GM18526 (cell line): ENCODE measurements around the gene OCA2.

Experiments
- POLR2A ChIP-seq: IDR thresholded peaks from 3 replicates; pipeline ENCODE4 v1.6.1; 2011; ENCODE audit not compliant: insufficient read length; ENCODE audit errors: extremely low read depth

The OCA2 gene

DNA sequence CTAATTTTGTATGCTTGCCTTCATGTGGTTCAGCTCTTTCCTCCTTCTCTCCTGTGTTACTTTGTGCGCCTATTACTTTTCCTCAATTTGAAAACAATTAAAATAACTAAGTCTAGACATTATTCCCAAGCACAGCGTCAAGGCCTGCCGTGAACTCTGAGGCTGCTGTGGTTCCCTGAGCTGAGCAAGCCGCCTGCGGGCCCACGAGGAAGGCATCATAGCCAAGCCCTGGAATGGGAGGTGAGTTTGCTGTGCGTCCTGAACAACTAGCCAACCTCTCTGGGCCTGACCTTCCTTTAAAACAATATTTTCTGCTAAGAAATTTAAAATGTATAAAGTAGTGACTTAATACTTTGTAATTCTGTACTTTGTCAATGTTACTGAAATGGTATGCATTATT lies 327.2 kb downstream of the OCA2 start:
- TF ChIP-seq POLR2A: no peak

DNA sequence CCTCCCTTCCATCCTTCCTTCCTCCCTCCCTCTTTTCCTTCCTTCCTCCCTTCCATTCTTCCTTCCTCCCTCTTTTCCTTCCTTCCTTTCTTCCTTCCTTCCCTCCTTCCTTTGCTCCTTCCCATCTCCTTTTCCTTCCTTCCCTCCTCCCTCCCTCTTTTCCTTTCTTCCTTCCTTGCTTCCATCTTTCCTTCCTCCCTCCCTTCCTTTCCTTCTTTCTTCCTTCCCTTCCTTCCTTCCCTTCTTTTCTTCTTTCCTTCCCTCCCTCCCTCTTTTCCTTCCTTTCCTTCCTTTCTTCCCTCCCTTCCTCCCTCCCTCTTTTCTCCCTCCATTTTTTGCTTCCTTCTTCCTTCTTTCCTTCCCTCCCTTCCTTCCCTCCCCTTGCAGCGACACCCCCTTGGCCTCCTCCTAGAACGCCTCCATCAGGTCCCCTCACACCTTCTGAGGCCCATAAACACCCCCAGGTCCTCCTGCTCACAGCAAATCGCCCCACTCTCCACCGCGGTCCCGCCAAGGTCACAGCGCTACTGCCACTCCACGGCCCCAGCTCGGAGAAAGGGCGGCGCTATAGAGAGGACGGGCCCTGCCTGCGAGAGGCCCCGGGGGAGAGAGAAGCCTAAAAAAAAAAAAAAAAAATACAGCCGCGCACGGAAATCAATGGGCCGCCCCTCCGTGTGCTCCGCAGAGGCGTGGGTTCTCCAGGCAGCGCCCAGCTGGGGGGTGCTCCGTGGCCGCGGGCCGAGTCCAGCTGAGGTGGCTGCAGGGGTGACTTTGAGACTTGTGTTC lies 328.2 kb downstream of the OCA2 start:
- no peak for TF ChIP-seq POLR2A

DNA sequence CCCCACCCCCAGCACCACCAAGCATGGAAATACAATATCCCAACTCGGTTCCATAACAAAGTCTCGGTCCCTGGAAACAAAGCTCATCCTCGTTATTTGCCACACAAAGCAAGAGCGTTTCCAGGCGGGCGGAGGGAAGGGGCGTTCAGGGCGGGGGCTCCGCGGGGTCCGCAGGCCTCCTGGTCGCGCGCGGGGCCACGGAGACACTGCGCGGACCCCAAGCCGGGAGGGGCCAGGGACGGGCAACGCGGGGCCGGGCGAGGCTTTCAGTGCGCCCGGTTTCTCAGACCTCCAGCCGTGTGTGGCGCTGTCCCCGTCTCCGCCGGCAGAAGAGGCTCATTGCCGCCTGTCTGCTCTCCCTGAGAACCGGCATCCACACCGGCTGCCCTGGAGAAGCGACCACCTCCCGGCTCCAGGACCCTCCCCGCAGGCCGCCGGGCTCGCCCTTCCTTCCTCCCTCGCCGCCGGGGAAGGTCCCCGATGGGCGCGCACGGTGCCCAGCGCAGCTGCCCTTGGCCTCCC lies 329.0 kb downstream of the OCA2 start:
- no peak for TF ChIP-seq POLR2A

DNA sequence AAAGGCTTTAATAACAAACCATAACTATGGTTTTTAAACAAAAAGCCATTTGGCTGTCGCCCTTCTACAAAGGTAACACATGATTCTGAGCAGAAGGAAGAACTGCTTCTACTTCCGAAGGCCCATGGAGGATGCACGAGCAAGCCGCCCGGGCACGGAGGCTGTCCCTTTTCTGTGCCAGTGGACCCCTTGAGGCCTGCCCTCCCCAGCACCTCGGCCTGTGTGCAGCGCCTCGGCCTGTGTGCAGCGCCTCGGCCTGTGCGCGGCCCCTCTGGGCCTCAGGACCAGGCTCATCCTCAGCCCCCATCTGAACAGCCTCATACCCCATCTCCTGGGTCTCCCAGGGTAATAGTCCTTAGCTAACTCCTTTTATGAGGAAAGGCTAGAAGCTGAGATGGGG lies 329.5 kb downstream of the OCA2 start:
- no peak for TF ChIP-seq POLR2A

DNA sequence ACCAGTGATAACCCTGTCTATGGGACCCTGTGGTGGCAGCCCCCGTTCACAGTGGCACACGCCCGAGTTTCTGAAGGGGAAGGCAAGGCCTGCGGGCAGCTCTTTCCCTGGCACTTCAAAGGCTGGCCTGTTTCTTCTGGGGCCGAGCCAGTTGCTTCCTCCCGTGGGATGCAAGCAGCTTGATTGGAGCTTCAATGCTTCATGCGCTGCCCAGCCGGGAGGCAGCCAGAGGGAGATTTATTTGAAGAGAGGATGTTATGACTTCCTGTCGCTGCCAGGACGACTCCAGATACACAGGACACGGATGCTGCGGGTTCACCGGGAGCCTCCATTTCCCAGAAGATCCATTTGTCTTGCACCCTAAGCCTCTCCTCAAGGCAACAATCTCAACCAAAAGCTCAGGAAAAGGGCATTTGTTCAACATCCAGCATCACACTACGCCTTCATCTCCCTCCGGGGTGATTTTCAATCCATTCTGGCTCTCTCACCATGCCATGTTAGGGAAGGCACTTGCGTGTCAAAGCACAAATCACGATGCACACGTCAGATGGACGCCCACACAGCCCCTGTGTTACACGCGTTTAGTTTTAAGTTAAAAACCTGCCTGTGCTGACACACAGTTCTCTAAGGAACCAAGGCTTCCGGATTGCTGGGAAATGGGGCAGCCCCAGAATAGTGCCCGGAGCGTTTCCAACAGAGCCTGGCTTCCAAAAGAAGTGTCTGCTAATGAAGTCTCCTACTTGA lies 330.2 kb downstream of the OCA2 start:
- no peak for TF ChIP-seq POLR2A

DNA sequence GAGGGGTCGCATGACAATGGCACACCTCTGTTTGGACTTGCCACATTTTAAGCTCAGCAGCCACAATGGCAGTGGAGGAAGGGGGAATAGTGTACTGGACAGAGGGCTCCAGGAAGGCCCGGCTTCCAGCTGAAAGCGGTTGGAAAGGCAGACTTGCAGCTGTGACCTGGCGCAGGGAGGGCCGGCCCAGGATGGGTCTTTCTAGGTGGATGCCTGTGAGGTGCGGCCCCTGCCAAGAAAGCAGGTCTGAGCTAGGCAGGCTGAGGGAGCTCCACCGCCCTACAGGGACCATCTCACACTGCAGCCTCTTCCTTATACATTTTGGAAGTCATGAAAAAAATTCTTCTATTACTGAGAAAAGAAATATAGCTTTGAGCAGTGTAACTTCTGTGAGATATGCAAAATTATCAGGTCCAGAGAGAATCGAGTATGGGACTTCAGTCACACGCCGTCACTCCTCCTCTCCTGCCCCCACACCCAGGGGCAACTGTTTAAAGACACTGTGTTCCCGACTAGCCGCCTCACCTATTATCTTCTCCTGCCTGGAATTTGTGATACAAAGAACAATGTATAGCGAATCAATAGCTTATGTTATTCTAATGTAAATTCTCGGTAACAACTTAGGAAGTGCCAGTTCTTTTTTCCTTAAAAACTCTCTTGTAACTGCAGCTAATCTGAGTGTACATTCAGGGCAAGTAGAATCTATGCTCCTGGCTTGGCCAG lies 331.0 kb downstream of the OCA2 start:
- TF ChIP-seq POLR2A: no peak

DNA sequence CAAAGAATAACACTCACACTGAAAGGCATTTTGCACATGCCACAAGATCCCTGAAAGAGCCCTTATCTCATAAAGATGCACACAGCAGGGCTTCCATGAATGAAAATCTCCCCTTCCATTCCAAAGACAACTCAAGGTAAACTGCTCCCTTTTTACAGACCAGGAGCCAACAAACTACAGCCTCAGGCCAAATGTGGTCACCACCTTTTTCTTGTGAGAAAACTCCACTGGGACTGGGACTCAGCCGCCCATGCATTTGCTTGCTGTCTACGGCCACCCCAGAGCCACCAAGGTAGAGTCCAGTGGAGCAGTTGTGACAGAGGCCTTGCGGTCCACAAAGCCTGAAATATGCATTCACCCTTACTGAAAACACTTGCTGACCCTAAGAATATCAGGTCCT lies 334.8 kb downstream of the OCA2 start:
- no peak for TF ChIP-seq POLR2A

DNA sequence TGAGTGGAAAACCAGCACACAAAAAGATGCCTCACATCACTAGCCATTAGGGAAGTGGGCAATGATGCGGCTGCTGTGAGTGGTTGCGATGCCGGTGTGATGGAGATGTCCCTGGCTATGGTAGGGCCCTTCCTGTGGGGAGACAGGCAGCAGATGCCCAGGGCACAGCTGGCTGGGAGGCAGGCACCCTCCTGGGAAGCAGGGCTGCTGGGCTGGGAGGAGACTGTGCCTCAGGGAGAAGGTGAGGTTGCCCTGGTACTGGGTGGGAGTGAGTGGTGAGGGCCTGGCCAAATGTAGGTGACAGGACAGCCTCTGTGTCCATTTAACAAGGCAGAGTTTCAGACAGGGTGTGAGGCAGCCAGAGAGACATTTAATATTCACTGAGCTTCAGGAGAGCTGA lies 335.6 kb downstream of the OCA2 start:
- no peak for TF ChIP-seq POLR2A

DNA sequence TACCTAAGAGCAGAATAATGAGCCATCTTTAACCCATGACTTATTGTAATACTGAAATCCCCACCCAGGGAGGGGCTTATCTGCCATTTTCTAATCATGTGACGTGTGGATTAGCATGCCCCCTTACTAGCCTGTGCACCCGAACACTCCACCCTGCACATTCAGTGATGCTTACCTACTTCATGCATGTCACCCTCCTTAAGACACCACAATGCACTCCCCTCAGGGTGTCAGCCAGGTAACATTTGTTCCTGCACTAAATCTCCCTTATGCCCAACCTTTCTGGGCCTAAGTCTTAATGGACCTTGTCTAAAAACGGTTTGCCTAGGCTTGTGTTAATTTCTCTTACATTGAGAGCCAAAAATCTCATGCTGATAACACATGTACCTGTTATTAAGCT lies 336.6 kb downstream of the OCA2 start:
- TF ChIP-seq POLR2A: no peak

DNA sequence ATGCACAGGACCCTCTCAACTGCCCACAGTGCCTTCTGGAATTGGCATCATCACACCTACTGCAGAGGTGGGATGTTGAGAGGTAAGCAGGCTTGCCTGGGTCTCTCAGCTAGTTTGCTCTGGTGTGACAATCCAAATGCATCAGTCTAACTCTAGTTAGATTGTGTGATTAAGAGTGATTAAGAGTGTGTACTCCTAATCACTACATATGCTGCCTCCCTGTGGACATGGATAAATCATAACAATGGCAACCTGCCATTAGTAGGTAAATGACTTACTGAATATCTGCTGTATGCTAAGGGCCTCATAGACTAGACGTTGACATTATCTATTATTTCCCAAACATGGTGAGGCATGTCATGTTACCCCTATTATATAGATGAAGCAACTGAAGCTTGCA lies 342.1 kb downstream of the OCA2 start:
- TF ChIP-seq POLR2A: no peak

DNA sequence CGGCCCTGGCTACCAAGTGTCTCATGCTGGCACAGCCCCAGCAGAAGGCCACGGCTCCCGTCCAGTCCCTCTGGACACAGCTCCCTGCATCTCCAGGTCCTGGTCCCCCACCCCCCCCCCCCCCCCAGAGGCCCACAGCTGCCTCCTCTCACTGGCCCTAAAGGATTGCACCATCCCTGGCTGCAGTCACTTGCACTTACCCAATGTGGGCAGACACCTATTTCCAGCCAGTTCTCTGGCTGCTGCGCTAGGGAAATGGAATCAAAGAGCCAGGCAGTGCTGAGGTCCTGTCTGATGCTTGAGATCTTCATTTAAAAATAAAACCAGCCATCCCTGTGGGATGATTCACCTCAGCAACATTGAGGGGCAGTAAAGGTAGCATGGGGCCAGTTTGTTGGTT lies 346.4 kb downstream of the OCA2 start:
- TF ChIP-seq POLR2A: no peak

DNA sequence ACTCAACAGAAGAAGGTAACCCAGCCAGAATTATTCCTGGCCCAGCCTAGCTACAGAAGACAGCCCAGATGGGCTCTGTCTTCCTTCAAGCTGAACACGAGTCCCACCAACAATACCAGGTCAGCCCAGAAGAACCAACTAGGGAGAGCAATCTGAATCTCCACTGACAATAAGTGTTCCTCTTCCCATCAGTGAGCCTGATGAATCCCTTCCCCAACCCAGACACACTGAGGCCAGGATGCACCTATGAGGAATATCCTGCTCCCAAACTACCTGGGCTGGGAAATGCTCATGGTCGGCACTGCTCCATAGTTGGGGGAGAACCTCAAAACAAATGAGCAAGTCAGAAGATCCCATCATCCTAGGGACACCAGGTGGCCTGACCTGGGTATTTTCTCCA lies 351.1 kb downstream of the OCA2 start:
- TF ChIP-seq POLR2A: no peak

DNA sequence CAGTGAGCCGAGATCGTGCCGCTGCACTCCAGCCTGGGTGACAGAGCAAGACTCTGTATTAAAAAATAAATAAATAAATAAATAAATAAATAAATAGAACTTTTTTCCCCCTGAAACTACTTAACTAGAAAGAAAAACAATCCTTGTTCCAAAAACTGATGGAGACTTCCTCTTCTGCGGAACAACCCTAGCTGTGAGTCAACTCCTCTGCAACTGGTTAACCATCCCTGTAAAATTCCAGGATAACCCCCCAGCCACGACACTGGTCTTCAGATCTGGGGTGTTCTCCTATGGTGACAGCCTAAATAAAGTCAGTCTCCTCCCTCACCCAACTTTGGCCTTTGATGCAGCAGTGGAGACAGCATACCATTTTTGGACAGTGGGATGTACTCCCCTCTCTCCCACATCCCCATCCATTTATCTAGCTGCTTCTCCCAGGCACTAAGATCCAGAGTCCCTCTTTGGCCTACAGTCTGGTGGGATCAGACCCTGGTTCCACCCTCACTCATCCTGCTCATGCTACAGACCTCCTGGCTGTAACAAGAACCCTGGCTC lies 352.6 kb downstream of the OCA2 start:
- TF ChIP-seq POLR2A: no peak

DNA sequence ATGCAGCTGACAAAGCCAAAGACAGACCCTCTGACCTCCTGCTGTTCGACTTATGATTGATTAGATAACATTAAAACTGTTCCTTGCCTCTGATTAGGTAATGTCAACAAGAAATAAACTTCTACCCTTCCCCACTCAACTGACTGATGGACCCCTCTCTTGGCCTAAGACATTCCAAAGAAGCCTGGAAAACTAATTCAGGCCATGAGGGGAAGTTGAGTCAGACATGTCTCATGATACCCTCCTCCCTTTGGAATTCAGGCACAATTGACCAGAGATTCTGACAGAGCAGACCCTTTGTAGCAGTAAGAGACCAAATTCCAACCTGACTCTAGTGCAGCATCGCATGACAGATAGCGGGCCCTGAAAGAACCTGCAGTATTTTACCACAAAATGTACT lies 354.5 kb downstream of the OCA2 start:
- TF ChIP-seq POLR2A: no peak

DNA sequence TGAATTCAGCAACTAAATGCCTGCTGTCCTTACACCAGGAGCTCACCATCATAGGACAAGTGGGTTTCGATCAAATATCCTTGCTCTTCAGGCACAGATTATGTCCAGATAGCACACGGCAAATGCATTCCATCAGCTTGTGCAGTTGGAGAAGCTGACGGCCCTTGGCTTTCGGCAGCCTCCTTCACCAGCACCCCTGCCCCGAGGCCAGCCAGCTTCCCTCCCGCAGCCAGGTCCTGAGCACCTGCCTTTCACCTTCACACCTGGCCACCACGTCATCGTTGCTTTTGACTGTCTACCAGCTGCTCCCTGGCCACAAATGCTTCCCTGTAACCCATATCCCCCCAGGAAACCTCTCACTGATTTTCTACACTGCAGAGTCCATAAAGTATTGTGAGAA lies 355.5 kb downstream of the OCA2 start:
- no peak for TF ChIP-seq POLR2A
